T1000 (cell line): ENCODE results near the gene TAF1L.
"Not testable (repeated sequence)": the region's sequence is repeated elsewhere in the genome, so short reads cannot be mapped to it uniquely, and the experiment has no call there.

Experiments
- DNase-seq: peaks from one replicate; lab custom pipeline; 2025; ENCODE audit warnings: mixed read lengths; lab: John Stamatoyannopoulos, UW

Gene TAF1L

DNA sequence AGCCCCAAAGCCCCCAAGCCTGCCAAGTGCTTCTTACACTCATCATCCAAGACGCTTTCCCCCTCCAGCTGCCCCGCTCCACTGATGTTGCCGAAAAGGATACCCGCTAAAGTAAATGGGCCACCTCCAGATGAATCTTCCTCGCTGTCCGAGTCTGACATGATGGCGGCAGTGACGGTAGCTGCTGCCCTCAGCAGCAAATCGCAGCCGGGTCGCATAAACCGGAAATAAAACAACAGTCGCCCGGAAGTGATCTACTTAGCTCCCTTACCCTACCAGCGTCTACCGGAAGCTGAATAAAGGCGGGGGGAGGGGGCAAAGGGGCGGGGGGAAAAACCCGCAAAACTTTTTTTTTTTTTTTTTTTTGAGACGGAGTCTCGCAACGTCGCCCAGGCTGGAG is at the start of gene TAF1L:
Gene TAF1L (minus strand): TSS at position 308 of the 400 bp plus-strand sequence. CDS start 90 bp downstream, at position 218.
- no peak for DNase-seq

DNA sequence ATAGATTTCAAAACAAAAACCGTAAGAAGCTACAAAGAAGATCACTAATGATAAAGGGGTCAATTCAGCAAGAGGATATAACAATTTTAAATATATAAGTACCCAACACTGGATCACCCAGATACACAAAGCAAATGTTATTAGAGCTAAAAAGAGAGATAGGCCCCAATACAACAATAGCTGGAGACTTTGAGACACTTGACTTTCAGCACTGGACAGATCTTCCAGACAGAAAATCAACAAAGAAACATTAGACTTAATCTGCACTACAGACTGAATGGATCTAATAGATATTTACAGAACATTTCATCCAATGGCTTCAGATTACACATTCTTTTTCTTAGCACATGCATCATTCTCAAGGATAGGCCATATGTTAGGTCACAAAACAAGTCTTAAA is 46.3 kb upstream of the TAF1L start:
- no peak for DNase-seq

GRCh38 chr9:32677931-32678330 is 42.5 kb upstream of the TAF1L start:
- no peak for DNase-seq

GRCh38 chr9:32672469-32672868 is 37.0 kb upstream of the TAF1L start:
- DNase-seq: peak; percentile 40

GRCh38 chr9:32671333-32671732 is 35.9 kb upstream of the TAF1L start:
- DNase-seq: no peak

GRCh38 chr9:32665101-32665500 is 29.6 kb upstream of the TAF1L start:
- DNase-seq: peak; percentile 2

- no peak for DNase-seq
These were observed 28.3 kb upstream of the TAF1L start for GRCh38 chr9:32663741-32664140.

- no peak for DNase-seq
These were observed 12.2 kb upstream of the TAF1L start for GRCh38 chr9:32647671-32648070.

DNA sequence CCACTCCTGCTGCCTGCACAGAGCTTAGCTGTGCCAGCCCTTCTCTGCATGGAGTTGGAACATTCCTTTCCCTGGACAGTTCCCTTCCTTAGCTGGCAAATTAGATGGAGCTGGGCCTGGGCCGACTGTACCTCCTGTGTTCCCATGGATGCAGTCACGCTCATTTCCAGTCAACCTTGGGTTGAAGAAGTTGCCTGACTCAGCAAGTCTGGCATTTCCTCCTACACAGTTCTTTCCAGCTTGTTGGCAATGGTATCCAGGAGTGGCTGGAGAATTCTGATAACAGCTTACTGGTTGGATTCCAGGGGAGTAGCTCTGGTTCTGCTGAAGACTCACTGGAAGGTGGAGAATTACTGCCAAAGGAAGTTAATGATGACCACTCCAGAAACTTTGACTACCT is 9.2 kb upstream of the TAF1L start:
- peak; percentile 5 for DNase-seq

- not testable (repeated sequence) for DNase-seq
These were observed 2.3 kb downstream of the TAF1L start for GRCh38 chr9:32633151-32633550.

- DNase-seq: no peak
These were observed 3.5 kb downstream of the TAF1L start for GRCh38 chr9:32631991-32632390.

GRCh38 chr9:32627394-32627954 is 8.0 kb downstream of the TAF1L start:
- no peak for DNase-seq

DNA sequence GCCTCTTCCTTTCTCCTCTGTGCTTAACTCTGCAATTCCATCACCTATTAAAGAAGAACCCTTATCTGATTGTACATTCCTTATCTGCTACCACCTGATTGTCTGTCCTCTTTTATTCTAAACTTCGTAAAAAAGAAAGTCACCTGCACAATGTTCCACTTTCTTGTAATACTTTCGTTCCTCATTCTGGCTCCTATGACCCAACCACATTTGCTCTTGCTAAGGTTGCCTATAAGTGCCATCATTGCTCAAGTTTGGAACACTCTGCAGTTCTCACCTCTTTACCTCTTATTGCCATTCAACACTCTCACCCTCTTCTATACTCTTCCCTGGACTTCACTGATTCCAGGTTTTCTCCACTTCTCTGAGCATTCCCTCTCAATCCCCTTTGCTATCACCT is 10.1 kb downstream of the TAF1L start:
- no peak for DNase-seq

GRCh38 chr9:32622948-32623347 is 12.5 kb downstream of the TAF1L start:
- no peak for DNase-seq

- DNase-seq: no peak
These were observed 17.2 kb downstream of the TAF1L start for GRCh38 chr9:32618261-32618660.

- no peak for DNase-seq
These were observed 28.7 kb downstream of the TAF1L start for GRCh38 chr9:32606811-32607210.

GRCh38 chr9:32603914-32604852 is 31.3 kb downstream of the TAF1L start:
- no peak for DNase-seq

DNA sequence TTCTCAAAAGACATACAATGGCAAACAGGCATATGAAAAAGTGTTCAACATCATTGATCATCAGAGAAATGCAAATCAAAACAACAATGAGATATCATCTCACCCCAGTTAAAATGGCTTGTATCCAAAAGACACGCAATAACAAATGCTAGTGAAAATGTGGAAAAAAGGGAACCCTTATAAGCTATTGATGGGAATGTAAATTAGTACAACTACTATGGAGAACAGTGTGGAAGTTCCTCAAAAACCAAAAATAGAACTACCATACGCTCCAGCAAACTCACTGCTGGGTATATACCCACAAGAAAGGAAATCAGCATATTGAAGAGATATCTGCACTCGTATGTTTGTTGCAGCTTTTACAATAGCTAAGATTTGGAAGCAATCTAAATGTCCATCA is 36.4 kb downstream of the TAF1L start:
- not testable (repeated sequence) for DNase-seq

DNA sequence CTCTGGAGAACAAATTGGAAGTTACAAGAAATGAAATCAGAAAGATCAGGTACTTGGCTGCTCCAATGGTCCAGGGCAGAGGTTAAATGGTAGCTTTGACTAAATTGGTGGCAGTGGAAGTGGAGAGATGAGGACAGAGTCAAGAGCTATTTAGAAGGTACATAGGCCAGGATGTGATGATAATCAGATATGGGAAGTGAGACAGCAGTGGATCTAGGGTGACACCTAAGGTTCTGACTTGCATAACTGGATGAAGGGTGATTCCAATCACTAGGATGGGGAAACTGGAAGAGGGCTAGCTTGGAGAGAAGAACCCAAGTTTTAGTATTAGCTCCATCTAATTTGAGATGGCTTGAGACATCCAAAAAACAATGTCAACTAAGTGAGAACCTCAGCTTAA is 38.5 kb downstream of the TAF1L start:
- no peak for DNase-seq

DNA sequence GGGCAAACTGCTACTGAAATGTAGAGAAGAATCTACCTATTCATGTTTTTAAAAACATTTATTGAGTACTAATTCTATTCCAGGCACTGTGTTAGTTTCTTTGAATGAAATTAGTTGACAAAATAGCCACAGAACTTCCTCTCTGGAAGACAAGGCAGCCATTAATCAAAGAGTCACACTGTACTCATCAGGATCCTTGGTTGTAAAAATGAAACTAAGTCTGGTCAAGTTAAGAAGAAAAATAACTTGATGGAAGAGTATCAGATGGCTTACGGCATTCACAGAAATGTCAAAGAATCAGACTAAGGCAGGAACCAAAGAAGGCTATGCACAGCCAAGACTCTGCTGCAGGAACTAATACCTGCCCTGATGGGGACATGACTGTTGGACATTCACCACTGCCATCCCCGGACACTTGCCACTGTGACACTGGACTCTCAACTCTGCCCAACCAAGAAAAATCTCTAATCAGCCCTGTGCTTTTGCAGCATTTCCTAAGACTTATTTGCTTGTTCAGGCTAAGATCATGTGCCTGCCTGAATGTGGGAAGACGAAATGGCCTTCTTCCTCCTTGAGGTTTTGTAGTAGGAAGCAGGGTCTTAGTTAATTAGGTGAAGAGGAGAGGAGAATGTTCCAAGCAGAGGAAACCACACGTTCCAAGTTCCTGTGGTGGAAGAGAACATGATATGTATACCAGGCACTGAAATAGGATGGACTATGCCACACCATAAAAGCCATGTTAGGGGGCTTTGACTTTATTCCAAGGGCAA is 39.2 kb downstream of the TAF1L start:
- DNase-seq: no peak

GRCh38 chr9:32590898-32591297 is 44.6 kb downstream of the TAF1L start:
- no peak for DNase-seq

- no peak for DNase-seq
These were observed 45.0 kb downstream of the TAF1L start for GRCh38 chr9:32590476-32590875.
